GM19452 (cell line): Measurements from ENCODE around the gene RIPOR3.
"Not testable (repeated sequence)": the region's sequence is repeated elsewhere in the genome, so short reads cannot be mapped to it uniquely, and the experiment has no call there.

ENCODE experiments used
- ATAC-seq: cut with Tn5 transposase; IDR thresholded peaks from one replicate; pipeline ENCODE4 v1.9.1; 2021; ENCODE audit not compliant: unreplicated experiment

RIPOR3 gene

GRCh38 chr20:50663095-50663821 is 28.1 kb downstream of the RIPOR3 start:
- ATAC-seq = no peak

DNA sequence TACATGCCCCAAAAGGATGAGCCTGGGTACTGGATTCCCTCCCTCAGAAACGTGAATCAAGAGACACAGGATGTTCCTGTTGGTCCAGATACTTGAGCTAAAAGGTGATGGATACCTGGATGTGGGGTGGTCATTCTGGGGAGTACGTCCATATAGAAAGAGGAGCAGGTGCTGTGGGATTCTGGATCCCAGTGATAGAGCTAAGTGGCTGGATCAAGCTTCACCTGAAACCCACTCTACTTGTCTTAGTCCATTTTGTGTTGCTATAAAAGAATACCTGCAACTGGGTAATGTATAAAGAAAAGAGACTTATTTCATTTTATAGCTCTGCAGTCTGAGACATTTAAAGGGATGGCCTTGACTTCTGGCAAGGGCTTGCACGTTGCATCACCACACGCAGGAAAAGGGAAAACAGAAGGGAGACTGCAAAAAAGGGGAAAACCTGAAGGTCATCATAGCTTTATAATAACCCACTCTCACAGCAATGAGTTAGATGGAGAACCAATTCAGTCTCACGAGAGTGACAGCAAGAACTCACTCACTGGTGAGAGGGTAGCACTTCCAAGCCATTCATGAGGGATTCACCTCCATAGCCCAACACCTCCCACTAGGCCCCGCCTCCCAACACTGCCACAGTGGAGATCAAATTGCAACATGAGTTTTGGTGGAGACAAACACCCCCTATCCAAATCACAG is 31.2 kb downstream of the RIPOR3 start:
- ATAC-seq = no peak

GRCh38 chr20:50658804-50659380 is 32.5 kb downstream of the RIPOR3 start:
- ATAC-seq = no peak

DNA sequence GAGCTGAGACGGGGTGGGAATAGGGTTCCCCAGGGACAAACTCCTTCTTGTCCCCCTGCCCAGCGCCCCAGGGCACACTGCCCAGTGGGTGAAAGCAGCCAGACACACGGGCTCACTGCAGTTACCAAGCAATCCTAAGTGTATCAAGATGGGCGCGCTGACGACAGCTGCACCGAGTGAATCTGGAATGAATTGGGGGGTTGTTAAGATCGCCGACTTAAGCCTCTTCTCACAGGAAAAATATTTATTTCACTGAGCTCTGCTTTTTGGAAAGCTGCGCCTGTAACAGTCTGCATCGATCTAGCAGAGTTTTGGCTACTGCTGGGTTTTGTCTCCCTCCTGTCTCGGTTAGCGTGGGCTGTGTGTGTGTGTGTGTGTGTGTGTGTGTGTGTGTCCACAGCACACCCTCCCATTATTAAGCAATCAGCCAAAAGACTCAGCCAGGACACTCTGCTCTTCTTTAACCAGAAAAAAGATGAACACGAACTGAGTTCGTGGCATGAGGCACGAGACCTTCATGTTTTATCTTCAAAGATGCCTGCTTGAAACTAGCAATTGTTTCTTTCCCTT is 35.9 kb downstream of the RIPOR3 start:
- ATAC-seq = no peak

- no peak for ATAC-seq
Observed at GRCh38 chr20:50654904-50655303, 36.4 kb downstream of the RIPOR3 start.

GRCh38 chr20:50652702-50653294 is 38.5 kb downstream of the RIPOR3 start:
- ATAC-seq = no peak

- no peak for ATAC-seq
Observed at GRCh38 chr20:50651676-50652075, 39.7 kb downstream of the RIPOR3 start.

DNA sequence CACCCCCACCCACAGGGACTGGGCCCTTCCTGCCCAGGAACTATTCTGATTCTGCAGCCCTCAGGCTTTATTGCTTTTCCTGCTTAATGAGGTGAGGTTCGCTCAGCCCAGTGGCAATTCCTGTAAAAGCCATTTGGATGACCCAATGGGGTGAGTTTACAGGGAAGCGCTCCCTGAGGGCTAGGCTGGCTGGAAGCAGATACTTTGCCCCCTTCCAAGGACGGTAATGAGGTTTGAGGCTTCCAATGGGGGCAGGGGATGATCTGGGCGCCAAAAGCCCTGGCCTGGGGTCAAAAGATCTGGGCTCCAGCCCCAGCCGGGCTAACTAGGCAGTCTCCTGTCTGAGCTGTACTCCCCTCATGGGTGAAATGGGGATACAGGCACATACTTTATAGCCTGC is 41.8 kb downstream of the RIPOR3 start:
- no peak for ATAC-seq

- no peak for ATAC-seq
Observed at GRCh38 chr20:50648651-50649050, 42.7 kb downstream of the RIPOR3 start.

GRCh38 chr20:50646483-50646996 is 44.8 kb downstream of the RIPOR3 start:
- ATAC-seq = no peak

GRCh38 chr20:50645253-50646068 is 45.9 kb downstream of the RIPOR3 start:
- no peak for ATAC-seq

- ATAC-seq = no peak
Observed at GRCh38 chr20:50642288-50642803, 49.0 kb downstream of the RIPOR3 start.

DNA sequence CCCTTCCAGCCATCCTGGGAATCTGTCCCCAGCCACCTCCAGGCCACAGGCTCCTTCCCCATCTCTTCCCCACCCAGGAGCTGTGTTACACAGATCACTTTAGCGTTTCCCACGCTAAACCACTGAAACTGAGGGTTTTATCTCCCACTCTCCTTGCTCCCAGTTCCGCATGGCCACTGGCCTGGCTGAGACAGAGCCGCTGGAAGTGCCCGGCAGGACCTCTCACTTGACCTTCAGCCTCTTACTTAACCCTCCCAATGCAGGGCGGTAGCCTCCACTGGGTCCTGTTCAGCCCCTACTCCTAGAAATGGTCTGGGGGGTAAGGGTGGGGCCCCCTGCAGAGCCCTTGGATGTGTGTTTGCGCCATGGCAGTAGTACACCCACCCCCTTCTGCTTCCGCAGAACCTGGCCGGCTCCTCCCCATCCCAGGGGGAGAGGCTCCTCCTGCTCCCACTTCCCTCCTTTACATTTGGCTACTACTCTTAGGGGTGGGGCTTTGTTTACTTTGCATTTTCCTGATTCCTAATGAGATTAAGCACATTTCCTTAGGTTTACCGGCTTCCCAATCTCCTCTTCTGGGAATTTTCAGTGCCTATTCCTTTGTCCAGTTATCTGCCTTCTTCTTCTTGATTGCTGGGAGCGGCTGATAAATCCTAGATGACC is 49.6 kb downstream of the RIPOR3 start:
- ATAC-seq = not testable (repeated sequence)

DNA sequence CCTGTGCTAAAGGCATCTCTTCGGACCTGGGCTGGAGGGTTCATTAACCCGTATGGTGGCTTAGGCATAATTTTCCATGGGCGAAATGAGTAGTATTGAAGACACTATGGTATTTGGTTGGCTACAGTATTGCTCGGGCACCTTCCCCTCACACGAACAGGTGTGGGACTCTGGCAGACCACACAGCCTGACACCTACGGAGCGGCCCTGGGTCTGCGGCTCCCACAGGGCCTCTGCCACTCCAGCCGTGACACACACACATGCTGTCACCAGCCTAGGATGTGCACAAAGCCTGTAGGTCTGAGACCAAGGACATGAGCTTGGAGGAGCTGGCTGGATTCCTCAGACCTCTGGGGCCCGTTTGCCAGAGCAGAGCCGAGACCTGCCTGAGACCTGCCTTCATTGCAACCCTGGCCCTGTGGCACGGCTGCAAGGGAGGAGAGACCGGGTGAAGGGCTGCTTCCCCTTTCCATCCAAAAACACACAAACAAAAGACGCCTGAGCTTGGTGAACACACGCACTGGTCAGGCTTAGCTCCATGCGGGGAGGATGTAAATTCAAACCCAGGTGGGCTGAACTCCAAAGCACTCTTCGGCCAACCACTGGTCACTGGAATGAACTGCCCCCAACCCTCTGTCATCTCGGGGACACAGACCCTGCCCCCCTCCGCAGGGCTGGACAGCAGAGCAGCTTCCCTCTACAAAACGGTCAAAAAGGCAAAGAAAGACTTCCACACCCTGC is 51.2 kb downstream of the RIPOR3 start:
- not testable (repeated sequence) for ATAC-seq

- ATAC-seq = not testable (repeated sequence)
Observed at GRCh38 chr20:50638015-50638847, 53.1 kb downstream of the RIPOR3 start.

DNA sequence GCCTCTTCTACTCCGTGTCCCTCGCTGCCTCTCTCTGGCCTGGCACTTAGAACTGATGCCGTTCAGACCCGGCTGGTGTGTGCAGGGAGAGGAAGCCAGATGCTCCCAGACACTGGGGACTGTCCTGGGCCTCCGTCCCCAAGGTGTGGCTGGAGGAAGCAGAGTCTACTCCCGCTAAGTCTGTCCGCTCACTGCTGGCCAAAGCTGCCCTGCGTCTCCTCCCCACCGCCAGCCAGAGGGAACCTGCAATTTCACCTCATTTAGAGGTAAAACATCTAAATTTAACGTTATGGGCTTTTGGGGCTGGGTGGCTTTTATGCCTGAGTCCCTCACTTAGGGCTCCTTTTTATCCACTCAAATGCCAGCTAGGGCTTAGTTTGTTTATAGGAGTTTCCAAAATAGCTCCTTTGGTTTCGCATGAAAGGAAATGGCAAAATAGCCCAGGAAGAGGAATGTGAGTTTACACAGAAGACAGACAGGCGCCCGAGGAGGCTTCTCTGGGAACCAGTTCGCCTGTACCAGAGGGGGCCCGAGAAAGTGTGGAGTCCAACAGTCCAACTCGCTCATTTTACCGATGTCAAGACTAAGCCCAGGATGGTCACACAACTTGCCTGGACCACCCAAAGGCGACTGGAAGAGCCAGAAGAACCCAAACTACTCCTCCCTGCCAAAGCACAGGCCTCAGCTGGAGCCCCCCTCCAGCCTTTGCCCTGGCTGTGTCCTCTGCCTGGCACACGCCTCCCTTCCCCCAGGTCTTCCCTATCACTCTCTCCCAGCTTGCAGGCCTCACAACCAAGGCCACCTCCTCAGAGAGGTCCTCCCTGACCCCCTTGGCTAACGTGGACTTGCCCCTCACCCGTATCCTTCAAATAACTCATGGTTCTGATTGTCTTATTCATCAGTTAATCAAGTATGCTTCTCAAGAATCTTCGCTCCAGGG is 54.5 kb downstream of the RIPOR3 start:
- no peak for ATAC-seq
